ENCODE data around the gene CYSRT1.
A peak's percentile ranks its signal among the peaks of the same experiment; 100 is the strongest.
"Not testable (repeated sequence)": the region's sequence is repeated elsewhere in the genome, so short reads cannot be mapped to it uniquely, and the experiment has no call there.

The CYSRT1 gene

DNA sequence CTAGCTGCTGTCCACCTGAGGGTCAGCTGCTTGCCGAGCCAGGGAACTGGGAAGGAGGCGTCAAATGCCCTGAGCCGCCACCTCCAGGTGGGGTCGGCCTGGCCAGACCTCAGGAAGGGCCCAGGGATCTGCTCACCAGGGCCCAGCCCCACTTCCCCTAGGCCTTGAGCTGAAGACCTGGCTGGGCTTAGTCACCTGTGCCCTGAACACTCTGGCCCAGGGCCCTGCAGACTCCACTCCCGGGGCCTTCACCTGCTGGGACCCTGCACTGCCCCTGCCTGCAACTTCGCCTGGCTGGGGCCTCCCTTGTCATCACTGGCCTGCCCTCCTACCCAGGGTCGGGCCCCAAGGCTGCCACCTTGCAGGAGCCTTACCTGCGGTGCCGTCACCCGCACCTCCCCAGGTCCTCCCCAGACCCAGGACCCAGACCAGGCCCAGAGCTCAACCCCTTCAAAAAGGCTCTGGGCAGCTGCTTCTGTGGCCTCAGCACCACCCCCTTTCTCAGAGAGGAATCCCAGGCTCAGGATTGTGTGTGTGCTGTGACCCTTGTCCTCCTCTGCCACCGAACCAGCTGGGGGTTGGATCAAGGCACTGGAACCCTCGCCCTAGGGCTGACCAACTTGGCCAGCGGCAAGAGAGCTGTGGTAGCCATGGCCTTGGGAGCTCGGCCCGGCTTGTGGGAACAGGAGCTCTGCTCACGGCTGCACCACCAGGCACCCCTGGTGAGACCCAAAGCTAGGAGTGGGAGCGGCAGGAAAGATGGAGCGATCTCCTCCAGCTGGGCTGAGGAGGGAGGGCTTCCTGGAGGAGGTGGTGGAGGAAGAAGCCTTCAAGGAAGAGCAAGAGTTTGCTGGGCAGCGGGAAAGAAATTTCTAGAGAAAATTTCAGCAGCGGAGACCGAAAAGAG lies 29.0 kb downstream of the CYSRT1 start:
- no peak for DNase-seq

DNA sequence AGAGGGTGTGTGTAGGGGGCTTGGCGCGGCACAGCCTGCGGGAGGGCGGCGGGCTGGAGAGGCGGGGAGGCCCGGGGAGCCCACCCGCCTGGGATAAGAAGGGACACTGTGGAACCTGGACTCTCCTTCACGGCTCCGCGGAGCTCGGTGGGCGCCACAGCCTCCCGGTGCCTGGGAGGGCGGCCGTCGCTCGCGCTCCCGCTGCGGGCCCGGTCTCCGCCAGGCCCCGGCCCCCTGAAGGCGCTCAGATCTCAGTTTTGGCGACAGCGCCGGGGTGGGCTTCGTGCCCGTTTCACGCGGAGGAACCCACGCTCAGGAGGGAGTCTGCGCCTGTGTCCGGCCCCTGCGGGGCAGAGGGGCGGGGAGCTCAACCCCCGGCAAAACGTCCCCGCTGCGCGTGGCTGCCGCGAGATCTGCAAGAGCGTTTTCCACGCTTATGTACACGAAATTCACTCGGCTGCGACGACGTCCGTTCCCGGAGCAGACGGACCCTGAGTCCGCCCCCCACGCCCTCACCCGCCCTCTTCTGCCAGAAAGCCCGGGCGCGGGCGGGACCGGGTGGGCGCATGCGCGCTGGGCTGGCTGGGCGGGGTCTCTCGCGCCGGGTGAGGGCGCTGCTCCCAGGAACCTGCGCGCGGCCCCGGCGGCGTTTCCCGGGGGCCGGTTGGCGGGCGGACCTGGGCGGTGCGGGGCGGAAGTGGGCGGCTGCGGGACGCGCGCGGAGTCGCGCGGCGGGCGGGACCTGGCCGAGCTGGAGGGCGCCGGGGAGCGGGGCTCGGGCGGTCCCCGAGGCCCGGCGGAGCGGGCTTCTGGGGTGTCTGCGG lies 29.9 kb downstream of the CYSRT1 start, which contains the start of gene NELFB:
Gene NELFB (plus strand): TSS at position 704 of the 824 bp plus-strand sequence.
- peak; percentile 96 for DNase-seq

DNA sequence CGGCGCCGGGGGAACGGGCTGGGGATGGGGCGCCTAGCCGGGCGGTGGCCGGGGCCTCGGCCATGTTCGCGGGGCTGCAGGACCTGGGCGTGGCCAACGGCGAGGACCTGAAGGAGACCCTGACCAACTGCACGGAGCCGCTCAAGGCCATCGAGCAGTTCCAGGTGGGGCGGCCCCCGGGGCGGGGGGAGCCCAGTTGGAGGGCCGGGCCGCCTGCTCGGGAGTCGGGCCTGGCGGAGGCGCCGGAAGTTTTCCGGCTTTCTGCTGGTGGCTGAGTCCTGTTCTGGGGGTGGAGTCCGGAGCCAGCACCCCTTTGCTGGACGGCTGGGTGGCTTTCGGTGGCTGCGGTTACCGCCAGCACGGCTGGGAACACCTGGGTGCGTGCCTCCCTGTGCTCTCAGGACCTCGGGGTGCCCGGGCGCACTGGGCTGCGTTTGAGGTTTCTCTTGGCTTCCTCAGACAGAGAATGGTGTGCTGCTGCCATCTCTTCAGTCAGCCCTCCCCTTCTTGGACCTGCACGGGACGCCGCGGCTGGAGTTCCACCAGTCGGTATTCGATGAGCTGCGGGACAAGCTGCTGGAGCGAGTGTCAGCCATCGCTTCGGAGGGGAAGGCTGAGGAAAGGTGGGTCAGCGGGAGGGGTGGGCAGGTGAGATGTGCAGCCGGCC lies 30.6 kb downstream of the CYSRT1 start:
- DNase-seq = no peak

DNA sequence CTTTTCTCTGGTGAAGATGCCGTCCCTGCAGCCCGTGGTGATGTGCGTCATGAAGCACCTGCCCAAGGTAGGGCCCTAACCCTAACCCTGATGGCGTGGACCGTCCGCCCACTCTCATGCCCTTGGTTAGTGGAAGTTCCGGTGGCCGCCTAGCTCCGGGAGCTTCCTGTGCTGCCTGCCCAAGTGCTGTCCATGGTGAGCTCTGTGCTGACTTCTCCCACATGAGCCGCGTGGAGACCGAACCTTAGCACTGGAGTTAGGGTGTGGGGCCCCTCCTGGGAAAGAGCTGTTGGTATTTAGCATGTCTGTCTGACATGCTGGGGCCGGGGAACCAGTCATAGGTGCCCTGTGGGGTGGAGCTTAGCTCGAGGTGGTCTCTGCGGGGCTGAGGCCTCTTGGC lies 31.4 kb downstream of the CYSRT1 start:
- DNase-seq = no peak

DNA sequence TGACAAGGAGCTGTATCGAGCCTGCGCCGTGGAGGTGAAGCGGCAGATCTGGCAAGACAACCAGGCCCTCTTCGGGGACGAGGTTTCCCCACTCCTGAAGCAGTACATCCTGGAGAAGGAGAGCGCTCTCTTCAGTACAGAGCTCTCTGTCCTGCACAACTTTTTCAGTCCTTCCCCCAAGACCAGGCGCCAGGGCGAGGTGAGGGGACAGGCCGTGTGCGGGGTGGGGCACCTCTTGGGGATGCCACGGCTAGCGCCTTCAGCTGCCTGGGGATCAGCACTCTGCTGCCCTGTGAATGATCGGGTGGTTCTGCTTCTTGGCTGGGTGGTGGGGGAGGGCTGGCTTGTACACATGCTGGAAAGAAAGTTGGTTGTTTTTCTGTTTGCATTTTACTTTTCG lies 31.9 kb downstream of the CYSRT1 start:
- no peak for DNase-seq

DNA sequence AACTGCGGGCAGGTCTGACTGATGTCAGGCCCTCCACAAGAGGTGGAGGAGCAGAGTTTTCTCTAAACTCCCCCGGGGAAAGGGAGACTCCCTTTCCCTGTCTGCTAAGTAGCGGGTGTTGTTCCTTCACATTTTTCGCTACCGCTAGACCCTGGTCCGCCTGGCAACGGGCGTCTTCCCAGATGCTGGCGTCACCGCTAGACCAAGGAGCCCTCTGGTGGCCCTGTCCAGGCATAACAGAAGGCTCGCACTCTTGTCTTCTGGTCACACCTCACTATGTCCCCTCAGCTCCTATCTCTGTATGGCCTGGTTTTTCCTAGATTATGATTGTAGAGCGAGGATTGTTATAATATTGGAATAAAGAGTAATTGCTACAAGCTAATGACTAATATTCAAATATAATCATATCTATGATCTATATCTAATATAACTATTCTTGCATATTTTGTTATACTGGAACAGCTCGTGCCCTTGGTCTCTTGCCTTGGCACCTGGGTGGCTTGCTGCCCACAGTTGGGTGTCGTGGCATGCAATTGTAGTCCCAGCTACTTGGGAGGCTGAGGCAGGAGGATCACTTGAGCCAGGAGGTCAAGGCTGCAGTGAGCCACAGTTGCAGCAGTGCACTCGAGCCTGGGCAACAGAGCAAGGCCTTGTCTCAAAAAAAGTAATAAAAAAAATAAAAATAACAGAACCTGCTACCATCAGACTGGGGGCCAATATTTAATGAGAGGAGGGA lies 37.4 kb downstream of the CYSRT1 start:
- not testable (repeated sequence) for DNase-seq

DNA sequence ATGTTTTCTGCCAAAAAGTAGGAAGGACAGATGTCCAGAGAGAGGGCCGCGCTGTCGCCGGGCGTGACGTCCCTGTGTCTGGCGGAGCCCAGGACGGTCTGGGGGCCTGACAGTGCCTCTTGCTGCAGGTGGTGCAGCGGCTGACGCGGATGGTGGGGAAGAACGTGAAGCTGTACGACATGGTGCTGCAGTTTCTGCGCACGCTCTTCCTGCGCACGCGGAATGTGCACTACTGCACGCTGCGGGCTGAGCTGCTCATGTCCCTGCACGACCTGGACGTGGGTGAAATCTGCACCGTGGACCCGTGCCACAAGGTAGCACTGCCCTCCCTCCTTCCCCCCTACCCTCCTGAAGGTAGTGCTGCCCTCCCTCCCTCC lies 37.9 kb downstream of the CYSRT1 start:
- no peak for DNase-seq

DNA sequence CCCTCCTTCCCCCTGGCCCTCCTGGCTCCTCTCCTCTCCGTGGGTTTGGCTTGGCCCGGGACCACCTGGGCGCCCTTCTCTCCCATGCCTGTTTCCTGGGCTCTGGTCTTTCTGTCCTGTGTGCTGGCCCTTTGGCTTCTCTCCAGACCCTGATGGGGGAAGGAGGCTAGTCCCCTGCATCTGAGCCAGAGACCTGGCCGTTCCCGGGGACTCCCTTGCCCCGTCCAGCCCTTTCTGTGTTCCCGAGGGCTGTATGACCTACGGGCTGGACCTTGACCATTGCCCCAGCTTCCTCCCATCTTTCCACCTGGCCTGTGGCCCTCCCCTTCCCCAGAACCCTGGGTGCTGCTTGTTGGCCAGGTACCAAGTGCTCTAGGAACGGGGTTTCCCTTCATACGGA lies 38.5 kb downstream of the CYSRT1 start:
- no peak for DNase-seq

DNA sequence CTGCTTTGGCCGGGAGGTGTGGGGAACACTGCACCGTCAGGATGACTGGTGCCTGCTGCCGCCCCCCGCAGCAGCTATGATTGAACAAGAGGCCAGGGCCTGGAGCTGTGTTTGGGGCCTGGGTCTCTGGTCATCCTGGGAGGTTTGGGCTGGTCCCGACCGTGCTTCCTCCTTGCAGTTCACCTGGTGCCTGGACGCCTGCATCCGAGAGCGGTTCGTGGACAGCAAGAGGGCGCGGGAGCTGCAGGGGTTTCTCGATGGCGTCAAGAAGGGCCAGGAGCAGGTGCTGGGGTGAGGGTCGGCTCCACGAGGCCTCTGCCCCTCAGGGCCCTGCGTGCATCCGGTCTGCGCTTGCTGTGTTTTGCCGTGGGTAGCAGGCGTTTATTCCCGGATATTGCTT lies 39.1 kb downstream of the CYSRT1 start:
- no peak for DNase-seq

DNA sequence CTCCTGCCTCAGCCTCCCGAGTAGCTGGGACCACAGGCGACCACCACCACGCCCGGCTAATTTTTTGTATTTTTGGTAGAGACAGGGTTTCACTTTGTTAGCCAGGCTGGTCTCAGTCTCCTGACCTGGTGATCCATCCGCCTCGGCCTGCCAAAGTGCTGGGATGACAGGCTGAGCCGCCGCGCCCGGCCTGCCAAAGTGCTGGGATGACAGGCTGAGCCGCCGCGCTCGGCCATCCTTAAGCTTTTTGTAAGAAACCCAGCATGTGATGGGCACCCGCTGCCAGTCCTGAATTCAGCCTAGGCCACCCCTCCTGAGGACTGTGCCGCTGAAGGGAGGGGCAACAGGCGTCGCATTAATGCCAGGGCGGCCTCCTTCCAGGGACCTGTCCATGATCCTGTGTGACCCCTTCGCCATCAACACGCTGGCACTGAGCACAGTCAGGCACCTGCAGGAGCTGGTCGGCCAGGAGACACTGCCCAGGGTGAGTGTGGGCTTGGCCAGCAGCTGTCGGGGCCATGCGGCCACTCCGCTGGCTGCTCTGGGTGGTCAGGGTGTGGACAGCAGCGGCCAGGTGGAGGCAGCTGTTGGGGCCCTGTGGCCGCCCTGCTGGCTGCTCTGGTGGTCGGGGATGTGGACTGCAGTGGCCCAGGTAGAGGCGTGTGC lies 40.7 kb downstream of the CYSRT1 start:
- no peak for DNase-seq

DNA sequence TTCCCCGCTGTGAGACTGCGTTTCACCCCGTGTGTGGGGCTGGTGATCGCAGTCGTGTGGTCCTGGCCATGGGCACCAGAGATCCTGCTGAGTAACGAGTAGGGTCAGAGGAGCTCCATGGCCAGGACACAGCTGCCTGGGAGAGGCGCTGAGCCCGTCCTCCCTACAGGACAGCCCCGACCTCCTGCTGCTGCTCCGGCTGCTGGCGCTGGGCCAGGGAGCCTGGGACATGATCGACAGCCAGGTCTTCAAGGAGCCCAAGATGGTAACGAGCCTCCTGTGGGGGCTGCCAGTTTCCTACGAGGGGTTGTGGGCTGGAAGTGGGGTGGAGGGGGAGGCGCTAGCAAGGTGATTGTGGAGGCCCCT lies 41.2 kb downstream of the CYSRT1 start:
- DNase-seq = no peak

DNA sequence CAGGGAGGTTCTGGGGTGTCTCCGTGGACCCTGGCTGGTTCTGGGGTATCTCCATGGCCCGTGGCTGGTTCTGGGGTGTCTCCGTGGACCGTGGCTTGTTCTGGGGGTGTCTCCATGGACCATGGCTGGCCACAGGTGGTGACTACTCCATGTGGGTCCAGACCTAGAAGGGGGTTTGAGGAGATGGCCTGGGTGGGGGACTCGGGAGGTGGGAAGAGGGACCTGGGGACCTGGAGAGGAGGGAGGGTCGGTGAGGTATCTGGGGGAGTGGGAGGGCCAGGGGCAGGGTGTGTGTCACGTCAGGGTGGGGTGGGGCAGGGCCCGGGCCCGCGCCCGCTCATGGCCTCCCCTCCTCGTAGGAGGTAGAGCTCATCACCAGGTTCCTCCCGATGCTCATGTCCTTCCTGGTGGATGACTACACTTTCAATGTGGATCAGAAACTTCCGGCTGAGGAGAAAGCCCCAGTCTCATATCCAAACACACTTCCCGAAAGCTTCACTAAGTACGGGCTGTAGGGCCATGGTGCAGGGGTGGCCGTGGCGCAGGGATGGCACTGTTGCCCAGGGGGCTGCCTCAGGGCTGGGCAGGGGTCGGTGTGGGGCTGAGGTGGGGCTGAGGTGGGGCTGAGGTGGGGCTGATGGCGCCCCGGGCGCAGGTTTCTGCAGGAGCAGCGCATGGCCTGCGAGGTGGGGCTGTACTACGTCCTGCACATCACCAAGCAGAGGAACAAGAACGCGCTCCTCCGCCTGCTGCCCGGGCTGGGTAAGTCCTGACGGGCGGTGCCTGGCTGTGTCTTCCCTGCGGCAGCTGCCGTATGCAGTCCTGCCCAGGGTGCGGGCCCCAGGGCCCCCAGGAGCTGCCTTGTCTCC lies 41.8 kb downstream of the CYSRT1 start:
- DNase-seq = no peak

DNA sequence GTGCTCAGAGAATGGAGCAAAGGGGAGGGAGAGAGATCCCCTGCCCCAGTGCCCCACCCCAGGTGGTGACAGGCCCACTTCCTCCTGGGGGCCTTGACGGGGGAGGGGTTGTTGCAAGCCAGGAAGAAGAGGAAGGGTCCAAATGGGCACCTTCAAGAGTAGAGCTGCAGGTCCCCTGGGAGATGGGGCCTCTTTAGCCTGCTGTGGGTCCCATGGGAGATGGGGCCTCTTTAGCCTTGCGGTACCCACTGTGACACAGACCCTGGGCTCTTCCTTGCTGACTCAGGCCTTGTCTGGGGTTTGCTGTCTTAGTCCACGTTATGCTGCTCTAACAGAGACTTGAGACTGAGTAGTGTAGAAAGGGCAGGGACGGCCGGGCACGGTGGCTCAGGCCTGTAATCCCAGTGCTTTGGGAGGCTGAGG lies 43.0 kb downstream of the CYSRT1 start:
- DNase-seq = no peak

DNA sequence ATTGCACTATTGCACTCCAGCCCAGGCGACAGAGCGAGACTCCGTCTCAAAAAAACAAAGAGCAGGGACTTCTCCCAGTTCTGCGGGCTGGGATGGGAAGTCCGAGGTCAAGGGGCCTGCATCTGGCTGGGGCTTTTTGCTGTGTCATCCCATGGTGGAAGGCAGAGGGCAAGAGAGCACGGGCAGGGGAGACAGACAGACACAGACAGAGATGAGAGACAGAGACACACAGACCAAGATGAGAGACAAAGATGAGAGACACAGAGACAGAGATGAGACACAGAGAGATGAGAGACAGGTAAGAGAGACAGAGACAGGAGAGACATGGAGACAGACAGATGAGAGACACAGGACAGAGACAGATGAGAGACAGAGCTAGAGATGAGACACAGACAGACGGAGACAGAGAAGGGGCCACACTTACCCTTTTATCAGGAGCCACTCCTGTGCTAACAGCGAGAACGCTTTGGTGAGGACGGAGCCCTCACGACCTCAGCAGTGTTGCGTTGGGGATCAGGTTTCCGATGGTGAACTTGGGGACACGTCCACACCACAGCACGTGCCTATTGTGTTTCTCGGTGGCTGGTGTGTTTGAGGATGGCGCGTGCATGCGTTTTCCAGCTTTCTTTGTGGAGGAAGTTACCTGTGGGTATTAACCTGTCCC lies 43.7 kb downstream of the CYSRT1 start:
- DNase-seq = no peak

DNA sequence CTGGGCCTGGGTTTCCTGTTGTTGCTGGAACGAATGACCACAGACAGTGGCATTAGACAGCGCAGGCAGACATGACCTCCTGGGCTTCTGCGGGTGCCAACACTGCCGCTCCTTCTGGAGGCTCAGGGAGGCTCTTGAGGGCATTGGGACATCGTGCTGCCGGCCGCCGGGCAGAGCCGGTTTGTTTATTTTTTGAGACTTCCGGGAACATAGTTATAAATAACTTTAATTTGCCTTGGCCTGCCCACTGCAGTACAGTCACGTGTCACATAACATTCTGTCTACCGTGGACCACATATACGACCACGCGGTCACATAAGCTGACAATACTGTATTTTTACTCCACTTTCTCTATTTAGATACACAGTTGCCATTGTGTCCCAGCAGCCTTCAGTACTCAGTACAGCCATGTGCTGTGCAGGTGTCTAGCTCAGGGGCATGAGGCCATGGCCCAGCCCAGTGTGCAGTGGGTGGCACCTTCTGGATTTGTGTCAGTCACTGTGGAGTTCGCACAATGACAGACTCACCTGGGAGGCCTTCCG lies 44.3 kb downstream of the CYSRT1 start:
- no peak for DNase-seq

DNA sequence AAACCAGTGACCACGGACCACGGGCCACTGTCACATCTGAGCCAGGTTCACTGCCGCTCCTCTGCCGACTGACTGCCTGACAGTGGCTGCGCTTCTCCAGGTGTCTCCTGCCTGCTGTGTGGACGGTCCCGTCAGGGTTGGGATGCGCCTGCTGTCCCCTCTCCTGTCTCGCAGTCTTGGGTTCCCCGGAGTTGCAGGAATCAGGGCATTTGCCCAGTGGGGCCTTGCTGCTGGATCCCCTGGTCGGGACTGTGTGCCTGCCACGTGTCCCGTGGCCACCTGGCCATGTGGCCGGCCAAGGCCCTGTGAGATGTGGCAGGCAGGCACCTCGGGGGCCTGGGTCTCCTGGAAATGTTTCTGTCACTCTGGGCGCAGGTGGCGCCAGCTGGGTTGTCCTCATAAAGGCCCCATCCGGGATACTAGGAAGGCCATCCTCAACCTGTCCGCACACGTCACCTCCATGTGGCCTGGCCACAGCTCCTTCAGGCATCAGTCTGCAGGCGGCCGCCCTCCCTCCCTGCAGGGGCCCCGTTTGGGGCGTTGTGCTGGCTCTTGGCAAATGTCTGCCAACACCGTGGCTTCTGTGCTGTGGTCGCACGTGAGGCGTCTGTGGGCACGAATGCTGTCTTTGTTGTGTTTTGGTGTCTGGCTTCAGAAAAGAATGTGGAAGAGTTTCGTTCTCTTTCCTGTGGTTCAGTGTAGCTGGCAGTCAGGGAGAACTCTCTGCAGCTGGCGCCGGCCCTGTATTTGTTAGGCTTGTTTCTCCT lies 46.1 kb downstream of the CYSRT1 start:
- peak; percentile 30 for DNase-seq

DNA sequence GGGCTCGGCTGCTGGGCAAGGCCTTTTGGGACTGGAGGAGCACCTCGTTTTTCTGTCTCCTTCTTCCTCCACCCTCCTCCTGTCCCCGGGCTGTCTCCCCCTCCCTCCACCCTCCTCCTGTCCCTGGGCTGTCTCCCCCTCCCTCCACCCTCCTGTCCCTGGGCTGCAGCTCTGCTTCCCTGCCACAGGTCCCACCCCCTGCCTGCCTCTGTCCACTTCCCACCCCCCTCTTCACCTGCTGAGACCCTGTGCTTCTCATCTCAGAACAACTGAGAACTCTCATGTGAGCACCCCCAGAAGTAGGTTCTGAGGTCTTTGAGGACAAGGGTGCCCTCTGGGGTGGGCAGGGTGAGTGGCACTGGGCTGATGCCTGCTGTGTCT lies 46.7 kb downstream of the CYSRT1 start:
- DNase-seq = no peak

DNA sequence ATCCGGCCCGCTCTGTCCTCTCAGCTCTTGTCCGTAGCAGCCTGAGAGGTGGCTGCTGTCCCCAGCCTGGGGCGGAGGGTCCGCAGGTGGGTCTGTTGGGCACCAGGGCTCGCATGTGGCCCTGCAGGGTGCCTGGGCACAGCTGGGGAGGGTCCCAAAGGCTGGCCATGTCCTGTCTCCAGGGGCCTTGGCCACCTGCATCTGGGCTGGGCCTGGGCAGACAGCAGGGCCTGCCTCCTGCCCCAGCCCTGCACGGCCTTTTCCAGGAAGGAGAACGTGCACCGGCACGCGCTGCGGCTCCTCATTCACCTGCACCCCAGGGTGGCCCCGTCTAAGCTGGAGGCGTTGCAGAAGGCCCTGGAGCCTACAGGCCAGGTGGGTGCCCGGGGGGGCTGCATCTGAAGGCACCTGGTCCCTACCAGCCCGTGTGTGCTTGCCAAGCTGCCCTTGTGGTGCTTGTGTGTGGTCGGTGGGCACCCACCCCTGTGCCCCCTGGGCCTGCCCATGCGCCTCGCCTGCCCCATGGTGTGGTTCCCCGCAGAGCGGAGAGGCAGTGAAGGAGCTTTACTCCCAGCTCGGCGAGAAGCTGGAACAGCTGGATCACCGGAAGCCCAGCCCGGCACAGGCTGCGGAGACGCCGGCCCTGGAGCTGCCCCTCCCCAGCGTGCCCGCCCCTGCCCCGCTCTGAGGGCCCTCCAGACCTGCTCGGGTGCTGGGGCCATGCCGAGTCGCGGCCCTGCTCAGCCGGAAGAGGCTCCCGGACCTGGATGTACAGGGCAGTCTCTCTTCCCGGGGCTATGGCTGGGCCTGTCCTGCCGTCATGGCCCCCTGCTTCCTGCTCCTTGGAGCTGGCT lies 47.5 kb downstream of the CYSRT1 start:
- no peak for DNase-seq

DNA sequence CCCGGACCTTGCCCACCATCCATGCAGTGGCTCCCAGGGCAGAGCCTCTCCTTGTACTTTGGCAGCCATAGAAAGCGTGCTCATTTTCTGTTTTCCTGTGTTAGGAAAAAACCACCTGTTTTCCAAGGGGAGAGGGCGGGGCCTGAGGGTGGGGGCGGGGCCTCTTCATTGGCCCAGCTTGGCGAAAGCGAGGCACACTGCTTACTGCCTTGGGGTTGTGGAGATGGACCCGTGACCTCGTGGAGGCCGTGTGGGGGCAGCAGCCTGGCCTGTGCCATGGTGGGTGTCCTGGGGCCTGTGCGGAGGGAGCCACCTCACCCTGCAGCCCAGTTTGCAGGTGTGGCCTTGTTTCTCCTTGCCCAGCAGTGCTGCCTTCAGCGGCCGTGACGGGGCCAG lies 48.1 kb downstream of the CYSRT1 start:
- no peak for DNase-seq
